Nephron progenitor cell (in vitro differentiated cells): ENCODE results near the gene CPT1B.

Source experiments
- DNase-seq: peaks from one replicate; pipeline ENCODE4 v3.0.0; 2021
- H3K27ac Mint-ChIP-seq: 2 replicates; pipeline ENCODE4 v1.8.0; 2021; ENCODE audit warnings: mild to moderate bottlenecking, moderate library complexity, mixed read lengths
- H3K27me3 Mint-ChIP-seq: 2 replicates; pipeline ENCODE4 v1.8.0; 2021; ENCODE audit warnings: mild to moderate bottlenecking, low read depth, mixed read lengths; ENCODE audit not compliant: poor library complexity
- H3K36me3 Mint-ChIP-seq: 2 replicates; pipeline ENCODE4 v1.8.0; 2021; ENCODE audit warnings: low read depth, mixed read lengths
- H3K4me1 Mint-ChIP-seq: 2 replicates; pipeline ENCODE4 v1.8.0; 2021; ENCODE audit warnings: mixed read lengths
- H3K4me3 Mint-ChIP-seq: 2 replicates; pipeline ENCODE4 v1.8.0; 2021; ENCODE audit warnings: mild to moderate bottlenecking, moderate library complexity, mixed read lengths
- H3K9me3 Mint-ChIP-seq: 2 replicates; pipeline ENCODE4 v1.8.0; 2021; ENCODE audit warnings: mild to moderate bottlenecking, moderate library complexity, mixed read lengths
- CTCF ChIP-seq: fragments of 200-600 bp; sonication (generic); IDR thresholded peaks from 2 replicates; pipeline ENCODE4 v1.5.0; 2021; ENCODE audit warnings: antibody characterized with exemption

CPT1B gene

DNA sequence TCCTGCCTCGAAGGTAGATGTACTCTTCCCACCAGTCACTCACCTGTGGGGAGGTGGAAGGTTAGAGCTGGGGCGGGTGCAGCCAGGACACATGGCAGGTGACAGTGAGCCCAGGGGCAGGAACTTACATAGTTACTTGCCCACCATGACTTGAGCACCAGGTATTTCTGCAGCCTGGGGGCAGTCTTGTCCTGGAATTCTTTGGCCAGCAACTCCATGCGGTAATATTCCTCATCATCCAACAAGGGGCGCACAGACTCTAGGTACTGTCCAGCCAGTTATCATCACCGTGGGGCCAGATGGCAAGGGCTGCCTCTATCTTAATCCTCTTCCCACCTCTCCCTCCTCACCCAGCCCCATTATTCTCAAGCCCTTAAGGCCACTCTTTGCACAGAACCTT, 2.2 kb downstream of the CPT1B start:
- no peaks in the 10 kb centered on the region for H3K27me3 Mint-ChIP-seq
- DNase-seq, result peak; percentile 20
- H3K9me3 Mint-ChIP-seq, result no peaks in the 10 kb centered on the region
- peak; percentile 36 for TF ChIP-seq CTCF
- H3K4me1 Mint-ChIP-seq, result peaks cover 18% of the 10 kb centered on the region
- H3K27ac Mint-ChIP-seq, result no peak overlapping the region
- H3K4me3 Mint-ChIP-seq, result no peak overlapping the region
- H3K36me3 Mint-ChIP-seq, result peaks cover 17% of the 10 kb centered on the region

- Mint-ChIP-seq H3K27ac (no peak overlapping the region), H3K36me3 (peaks cover 21% of the 10 kb centered on the region), H3K4me3 (no peak overlapping the region), H3K27me3 (no peaks in the 10 kb centered on the region), H3K4me1 (peaks cover 18% of the 10 kb centered on the region), H3K9me3 (no peaks in the 10 kb centered on the region)
- TF ChIP-seq CTCF, result no peak
- no peak for DNase-seq
Observed at GRCh38 chr22:50575426-50575941, 2.7 kb downstream of the CPT1B start.

- H3K9me3 Mint-ChIP-seq, result no peaks in the 10 kb centered on the region
- H3K4me3 Mint-ChIP-seq, result no peak overlapping the region
- H3K27ac Mint-ChIP-seq, result no peak overlapping the region
- TF ChIP-seq CTCF, result no peak
- peaks cover 28% of the 10 kb centered on the region for H3K36me3 Mint-ChIP-seq
- peaks cover 7% of the 10 kb centered on the region for H3K4me1 Mint-ChIP-seq
- DNase-seq, result no peak
- no peaks in the 10 kb centered on the region for H3K27me3 Mint-ChIP-seq
Observed at GRCh38 chr22:50574383-50574755, 3.9 kb downstream of the CPT1B start.

GRCh38 chr22:50573491-50574382, 4.5 kb downstream of the CPT1B start:
- no peak for DNase-seq
- no peak overlapping the region for H3K27ac Mint-ChIP-seq
- peaks cover 4% of the 10 kb centered on the region for H3K4me1 Mint-ChIP-seq
- H3K36me3 Mint-ChIP-seq, result peaks cover 30% of the 10 kb centered on the region
- H3K4me3 Mint-ChIP-seq, result no peak overlapping the region
- no peak for TF ChIP-seq CTCF
- H3K9me3 Mint-ChIP-seq, result no peaks in the 10 kb centered on the region
- no peaks in the 10 kb centered on the region for H3K27me3 Mint-ChIP-seq

- Mint-ChIP-seq H3K4me3 (no peak overlapping the region), H3K36me3 (peaks cover 31% of the 10 kb centered on the region), H3K27me3 (no peaks in the 10 kb centered on the region), H3K4me1 (no peaks in the 10 kb centered on the region), H3K9me3 (no peaks in the 10 kb centered on the region), H3K27ac (no peak overlapping the region)
- no peak for DNase-seq
- no peak for TF ChIP-seq CTCF
Observed at GRCh38 chr22:50572965-50573364, 5.3 kb downstream of the CPT1B start.
